CD14-positive monocyte (primary cell): ENCODE results near the gene C5orf15. TPM values are rescaled to one million over a fixed set of nuclear protein-coding genes. Genes with fewer than 3 reads are reported as not detected.
A peak's percentile ranks its signal among the peaks of the same experiment; 100 is the strongest.
"Not testable (repeated sequence)": the region's sequence is repeated elsewhere in the genome, so short reads cannot be mapped to it uniquely, and the experiment has no call there.

ENCODE experiments used
- DNase-seq, 3 donors: peaks; one replicate each; pipeline ENCODE4 v3.0.0-alpha.2; 2011 to 2022
- H2AFZ ChIP-seq: 2 replicates; pipeline ENCODE4 v1.6.0; 2012; ENCODE audit warnings: mild to moderate bottlenecking, low read depth, low read length, inconsistent platforms; ENCODE audit not compliant: insufficient read depth, poor library complexity, severe bottlenecking
- H3K27ac ChIP-seq, 2 donors: 1 replicate in 1 of 2; 2 replicates in 1 of 2; pipeline ENCODE4 v1.5.1; 2012 to 2013; ENCODE audit warnings: low read length in 2 of 2, control low read depth in 1 of 2, inconsistent platforms in 1 of 2, low read depth in 1 of 2, mild to moderate bottlenecking in 1 of 2
- H3K27me3 ChIP-seq, 2 donors: one replicate each; pipeline versions ENCODE4 v1.6.0 to v1.6.1; 2011 to 2013; ENCODE audit warnings: low read length in 2 of 2; ENCODE audit not compliant: control insufficient read depth in 2 of 2, insufficient read depth in 2 of 2
- H3K36me3 ChIP-seq, 2 donors: replicated peaks in 1 of 2; 1 replicate in 1 of 2; 2 replicates in 1 of 2; pipeline versions ENCODE4 v1.5.1 to v1.6.1; 2012 to 2013; ENCODE audit warnings: low read length in 2 of 2, control low read depth in 1 of 2, inconsistent platforms in 1 of 2, mild to moderate bottlenecking in 1 of 2; ENCODE audit not compliant: insufficient read depth in 2 of 2, control insufficient read depth in 1 of 2
- H3K4me1 ChIP-seq, 2 donors: 1 replicate in 1 of 2; 2 replicates in 1 of 2; pipeline versions ENCODE4 v1.5.1 to v1.6.1; 2012 to 2013; ENCODE audit warnings: low read length in 2 of 2, control low read depth in 1 of 2, inconsistent platforms in 1 of 2, mild to moderate bottlenecking in 1 of 2, moderate library complexity in 1 of 2; ENCODE audit not compliant: insufficient read depth in 2 of 2, control insufficient read depth in 1 of 2
- H3K4me2 ChIP-seq: replicated peaks from 2 replicates; pipeline ENCODE3; 2012; ENCODE audit warnings: low read length, moderate library complexity, mild to moderate bottlenecking; ENCODE audit not compliant: poor library complexity, severe bottlenecking; ENCODE audit errors: extremely low read depth
- H3K4me3 ChIP-seq, 3 experiments: fragments of 200-600 bp in 1 of 3; sonication (generic) in 1 of 3; replicated peaks in 1 of 3; 1 replicate in 2 of 3; 2 replicates in 1 of 3; pipeline ENCODE4 v1.5.1; 2011 to 2013; ENCODE audit warnings: low read length in 3 of 3, mild to moderate bottlenecking in 3 of 3, control low read depth in 2 of 3, low read depth in 2 of 3, inconsistent platforms in 1 of 3, moderate library complexity in 1 of 3
- H3K79me2 ChIP-seq: 2 replicates; pipeline ENCODE4 v1.6.0; 2012; ENCODE audit warnings: mild to moderate bottlenecking, control low read depth, inconsistent platforms, low read length, moderate library complexity; ENCODE audit not compliant: insufficient read depth
- H3K9ac ChIP-seq: 2 replicates; pipeline ENCODE4 v1.6.0; 2017; ENCODE audit warnings: low read length, mild to moderate bottlenecking; ENCODE audit not compliant: insufficient read depth, poor library complexity, severe bottlenecking
- H3K9me3 ChIP-seq, 2 donors: replicated peaks in 1 of 2; 1 replicate in 1 of 2; 2 replicates in 1 of 2; pipeline versions ENCODE4 v1.5.1 to v1.6.1; 2012 to 2013; ENCODE audit warnings: low read length in 2 of 2, control low read depth in 1 of 2; ENCODE audit not compliant: control insufficient read depth in 1 of 2, insufficient read depth in 1 of 2
- H4K20me1 ChIP-seq: 2 replicates; pipeline ENCODE4 v1.6.0; 2012; ENCODE audit warnings: mild to moderate bottlenecking, low read length, control low read depth, moderate library complexity; ENCODE audit not compliant: insufficient read depth
- H3K27ac Mint-ChIP-seq, 7 donors: one replicate each; pipeline ENCODE4 v1.8.0; 2020; ENCODE audit warnings: mild to moderate bottlenecking in 7 of 7, mixed read lengths in 7 of 7, moderate library complexity in 6 of 7, inconsistent platforms in 2 of 7
- H3K27me3 Mint-ChIP-seq, 3 donors: one replicate each; pipeline ENCODE4 v1.8.0; 2021 to 2022; ENCODE audit warnings: low read depth in 3 of 3, mild to moderate bottlenecking in 3 of 3, mixed read lengths in 3 of 3, moderate library complexity in 3 of 3, inconsistent platforms in 1 of 3
- H3K36me3 Mint-ChIP-seq, 2 donors: one replicate each; pipeline ENCODE4 v1.8.0; 2020; ENCODE audit warnings: mixed read lengths in 2 of 2, inconsistent platforms in 1 of 2, mild to moderate bottlenecking in 1 of 2
- H3K4me1 Mint-ChIP-seq: one replicate; pipeline ENCODE4 v1.8.0; 2020; ENCODE audit warnings: mild to moderate bottlenecking, mixed read lengths
- H3K4me3 Mint-ChIP-seq, 2 donors: one replicate each; pipeline ENCODE4 v1.8.0; 2020; ENCODE audit warnings: mild to moderate bottlenecking in 2 of 2, mixed read lengths in 2 of 2, moderate library complexity in 1 of 2
- H3K9me3 Mint-ChIP-seq, 7 donors: one replicate each; pipeline ENCODE4 v1.8.0; 2020 to 2022; ENCODE audit warnings: mixed read lengths in 7 of 7, mild to moderate bottlenecking in 6 of 7, moderate library complexity in 6 of 7, inconsistent platforms in 2 of 7
- CTCF ChIP-seq: fragments of 200-600 bp; IDR thresholded peaks from one replicate; pipeline ENCODE4 v1.8.0; 2022; ENCODE audit warnings: antibody characterized with exemption, mild to moderate bottlenecking
- WGBS: methylation state at CpG from one replicate; pipeline ENCODE4 v1.1.5; 2013; ENCODE audit warnings: missing lambda C conversion rate; ENCODE audit not compliant: insufficient coverage; 5-methylcytosine and 5-hydroxymethylcytosine counted together
- intact Hi-C, 2 donors: fragments of 100-400 bp; cut with micrococcal nuclease; formaldehyde crosslinking; loops; one replicate each; pipeline versions ENCODE4 v1.15.0 to v1.15.1; 2023
- polyA plus RNA-seq, 3 donors: library from polyadenylated mRNA; depleted of rRNA in 1 of 3; unstranded in 2 of 3; stranded (reverse) in 1 of 3; fragments of 300-500 nt in 2 of 3; fragments of >200 nt in 1 of 3; fragmentation: Illumina TruSeq in 2 of 3; gene quantifications; 1 replicate in 2 of 3; 2 replicates in 1 of 3; pipeline ENCODE4 v1.2.3, GENCODE V29; 2012 to 2021

C5orf15 gene
- polyA plus RNA-seq, 3 donors: 38.0 to 59.2 (median 46.9) TPM

GRCh38 chr5:133936651-133937015, 31.8 kb downstream of the C5orf15 start:
- no peak overlapping the region for H3K4me2 ChIP-seq
- H2AFZ ChIP-seq: no peak overlapping the region
- H3K9ac ChIP-seq: no peak overlapping the region
- H3K79me2 ChIP-seq: no peaks in the 10 kb centered on the region
- Mint-ChIP-seq H3K4me1 (peaks cover 17% of the 10 kb centered on the region), H3K36me3 (peaks cover 0 to 1% of the 10 kb centered on the region in 2 donors), H3K27ac (no peak overlapping the region), H3K4me3 (no peak overlapping the region), H3K9me3 (peaks cover 6 to 15% (median 11%) of the 10 kb centered on the region in 7 donors), H3K27me3 (peaks cover 4 to 6% (median 5%) of the 10 kb centered on the region in 3 donors)
- TF ChIP-seq CTCF: no peak
- intact Hi-C loops: loop anchor here in 1 of 2 donors (10.0 kb wide), 1 partner anchor 382 kb away; no protein-coding TSS in a partner anchor
- H3K27me3 ChIP-seq: no peaks in the 10 kb centered on the region
- H3K9me3 ChIP-seq: peaks cover 0 to 11% of the 10 kb centered on the region in 2 donors
- no peak overlapping the region for H3K4me3 ChIP-seq
- no peak overlapping the region for H3K27ac ChIP-seq
- H3K4me1 ChIP-seq: peaks cover 15 to 18% of the 10 kb centered on the region in 2 donors
- no peak for DNase-seq
- H3K36me3 ChIP-seq: no peaks in the 10 kb centered on the region
- WGBS: 75% methylated on average over 2 of the region's 3 CpGs
- no peaks in the 10 kb centered on the region for H4K20me1 ChIP-seq

GRCh38 chr5:133935991-133936650, 32.3 kb downstream of the C5orf15 start:
- not testable (repeated sequence) for H4K20me1 ChIP-seq, H3K36me3 ChIP-seq, H3K4me3 ChIP-seq, H3K4me2 ChIP-seq, H3K27me3 ChIP-seq, H3K27me3 Mint-ChIP-seq, DNase-seq, H3K27ac Mint-ChIP-seq, H3K36me3 Mint-ChIP-seq, H3K9ac ChIP-seq, H3K79me2 ChIP-seq, H3K27ac ChIP-seq, H3K4me3 Mint-ChIP-seq
- Histone ChIP-seq H2AFZ (peak overlapping the region; percentile 8), H3K9me3 (peaks cover 0 to 11% of the 10 kb centered on the region in 2 donors), H3K4me1 (peaks cover 17 to 24% of the 10 kb centered on the region in 2 donors)
- peaks cover 6 to 15% (median 11%) of the 10 kb centered on the region in 7 donors for H3K9me3 Mint-ChIP-seq
- H3K4me1 Mint-ChIP-seq: peaks cover 21% of the 10 kb centered on the region
- intact Hi-C loops: loop anchor here in 1 of 2 donors (10.0 kb wide), 1 partner anchor 381 kb away; no protein-coding TSS in a partner anchor
- 88% methylated on average over 10 of the region's 10 CpGs for WGBS
